Effector CD4-positive, alpha-beta T cell (primary cell): ENCODE data around the gene AGBL1.
A peak's percentile ranks its signal among the peaks of the same experiment; 100 is the strongest.

Experiments
- DNase-seq: peaks from one replicate; pipeline ENCODE4 v3.0.0-alpha.2; 2020

The AGBL1 gene

DNA sequence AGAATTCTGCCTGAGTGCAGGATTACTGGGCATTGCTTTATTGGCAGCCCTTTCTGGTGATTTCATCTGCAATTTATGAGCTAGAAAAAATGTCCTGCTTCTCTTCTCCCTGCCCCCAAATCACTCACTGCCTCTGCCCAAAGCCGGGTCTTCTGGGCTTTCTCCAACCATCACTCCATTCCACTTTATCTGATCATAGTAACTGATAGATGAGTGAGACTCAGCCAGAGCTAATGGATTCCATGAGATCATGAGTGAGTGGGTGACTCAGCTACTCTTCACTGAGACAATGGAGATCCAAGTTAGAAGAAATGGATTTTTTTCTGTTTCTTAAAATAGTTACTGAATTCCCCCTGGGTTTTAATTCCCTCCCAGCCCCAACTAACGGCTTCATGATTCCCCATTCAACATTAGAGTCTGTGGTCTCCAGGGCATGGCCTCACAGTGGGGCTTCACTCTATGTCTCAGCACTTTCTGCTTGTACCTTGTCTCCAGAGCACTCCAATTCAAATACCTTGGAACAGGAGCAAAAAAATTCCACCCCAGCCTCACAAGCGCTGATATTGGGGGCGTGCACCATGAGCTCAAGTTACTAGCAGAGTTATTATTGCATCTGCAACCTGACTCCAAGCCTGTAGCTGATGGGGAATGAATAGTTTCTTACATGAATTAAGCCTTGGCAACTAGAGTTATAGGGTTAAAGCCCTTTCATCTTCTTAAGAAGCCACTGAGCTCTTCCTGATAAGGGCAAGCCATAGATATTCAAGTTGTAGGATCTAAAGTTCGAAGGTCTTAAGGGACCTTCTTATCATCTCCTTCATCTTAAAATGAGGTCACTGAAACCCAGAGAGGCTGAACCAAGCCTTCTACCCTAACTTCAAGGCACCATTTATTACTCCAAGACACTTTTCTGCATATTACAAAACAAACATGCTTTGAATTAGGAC is 85.9 kb downstream of the AGBL1 start:
- DNase-seq: no peak

DNA sequence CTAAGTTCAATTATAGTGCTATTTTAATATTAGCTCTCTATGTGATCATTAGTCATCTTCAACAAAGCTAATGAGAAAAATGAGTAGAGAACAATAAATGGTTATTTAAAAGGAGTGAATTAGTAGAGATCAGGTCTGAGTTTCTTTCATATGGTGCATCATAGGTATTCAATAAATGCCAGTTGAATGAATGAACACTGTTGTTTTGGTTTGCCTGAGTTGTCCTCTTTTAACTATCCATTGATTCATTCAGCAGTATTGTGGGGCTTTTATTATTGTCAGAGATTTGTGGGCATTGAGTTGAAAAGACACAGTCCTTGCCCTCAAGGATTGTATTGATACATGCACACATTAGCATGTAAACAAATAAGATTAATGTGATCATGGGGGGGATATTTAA is 88.2 kb downstream of the AGBL1 start:
- no peak for DNase-seq

DNA sequence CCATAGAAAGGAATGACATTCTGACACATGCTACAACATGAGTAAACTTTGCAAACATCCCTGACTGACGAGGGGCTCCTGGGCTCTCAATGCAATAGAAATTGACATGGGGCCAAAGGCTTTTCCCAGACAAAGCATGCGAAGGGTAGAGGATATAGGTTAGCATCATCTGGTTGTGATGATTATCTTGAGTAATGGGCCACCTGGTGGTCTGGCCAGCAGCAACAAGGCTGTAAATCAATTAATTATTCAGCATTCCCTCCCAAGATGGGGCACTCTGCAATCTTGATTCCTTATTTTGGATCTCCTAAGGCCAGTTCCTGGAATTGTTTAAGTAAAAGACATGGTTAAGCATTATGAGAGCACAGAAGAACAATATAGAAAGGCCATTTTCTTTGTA is 99.2 kb downstream of the AGBL1 start:
- DNase-seq: no peak

DNA sequence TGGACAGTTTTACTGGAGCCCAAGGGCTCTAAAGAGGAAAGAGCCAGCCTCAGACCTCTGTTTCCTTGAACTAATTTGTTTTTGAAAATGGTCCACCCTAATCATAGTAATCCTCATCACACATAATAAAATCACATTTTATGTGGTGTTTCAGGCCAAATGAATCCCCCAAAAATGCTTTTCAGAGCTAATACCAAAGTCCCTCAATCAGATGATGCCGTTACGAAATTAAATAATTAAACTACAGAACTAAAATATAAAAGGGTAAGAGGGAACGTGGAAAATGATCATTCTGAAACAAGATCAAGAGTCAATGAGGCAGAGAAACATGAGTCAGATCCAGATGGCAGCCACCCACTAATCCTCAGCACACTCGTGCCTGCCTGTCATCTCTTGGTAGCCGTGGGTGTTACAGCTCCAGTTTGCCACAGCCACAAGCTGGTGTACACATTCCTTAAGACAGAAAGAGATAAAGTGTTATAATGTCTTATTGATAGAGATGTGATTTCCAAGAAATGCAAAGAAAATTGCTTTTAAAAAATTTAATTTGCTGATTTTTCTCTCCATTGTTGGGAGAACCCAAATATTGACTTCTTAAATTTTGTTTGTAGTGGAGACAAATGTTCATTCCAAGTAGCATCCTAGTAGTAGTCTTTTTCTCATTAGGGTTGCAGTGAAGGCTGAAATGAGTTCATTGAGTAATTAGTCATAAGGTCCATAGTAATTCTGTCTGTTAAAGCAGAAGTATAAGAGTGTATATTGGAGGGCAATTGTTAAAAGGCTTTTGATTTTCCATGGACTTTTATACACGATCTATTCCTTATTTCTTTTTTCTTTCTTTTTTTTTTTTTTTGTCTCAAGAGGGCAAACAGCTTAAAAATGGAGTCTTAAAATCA is 104.2 kb downstream of the AGBL1 start:
- no peak for DNase-seq

DNA sequence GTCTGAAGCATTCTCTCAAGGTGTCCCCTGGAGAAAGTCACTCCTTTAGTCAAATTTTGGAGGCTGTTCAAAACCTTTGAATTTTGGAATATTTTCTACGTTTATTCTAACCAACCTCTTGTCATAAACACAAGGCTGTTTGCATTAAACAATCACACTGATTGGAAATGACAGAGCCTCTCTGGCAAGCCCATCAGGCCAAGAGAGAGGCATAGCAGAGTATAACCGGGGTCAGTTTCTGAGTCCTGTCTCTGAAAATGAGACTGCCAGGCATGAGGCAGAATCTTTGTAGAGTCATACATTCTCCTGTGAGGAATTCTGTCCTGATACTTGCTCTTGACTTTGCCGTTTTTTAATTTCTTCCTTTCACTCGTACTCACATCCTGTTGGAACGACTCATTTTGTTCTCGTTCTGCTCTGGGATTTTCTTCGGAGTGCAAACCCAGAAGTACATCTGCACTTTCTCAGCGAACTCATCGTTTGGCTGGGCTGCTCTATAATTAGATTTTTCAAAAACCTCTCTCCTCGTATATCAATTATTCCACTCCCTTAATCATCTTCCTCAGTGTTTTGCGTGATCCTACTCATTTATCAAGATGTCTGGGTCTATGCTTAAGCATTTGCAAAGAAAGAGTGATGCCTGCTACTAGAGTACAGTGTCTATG is 114.2 kb downstream of the AGBL1 start:
- DNase-seq: no peak

DNA sequence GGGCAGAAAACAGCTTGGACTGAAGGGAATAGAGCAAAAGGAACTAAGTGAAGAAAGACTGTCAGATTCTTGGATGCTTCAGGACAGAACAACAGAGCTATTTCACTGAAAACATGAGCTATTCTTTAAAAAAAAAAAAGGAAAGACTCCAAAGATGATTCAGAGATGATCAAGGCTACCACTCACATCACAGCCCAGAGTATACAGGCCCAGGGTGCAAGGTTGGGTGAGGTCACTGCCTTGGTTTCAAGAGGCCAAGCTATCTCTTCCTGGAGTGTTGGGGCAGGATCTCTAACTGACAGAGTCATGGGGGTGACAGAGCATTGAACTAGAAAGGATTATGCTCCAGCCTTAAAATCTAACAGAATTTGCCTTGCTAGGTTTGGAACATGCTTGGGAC is 118.1 kb downstream of the AGBL1 start:
- no peak for DNase-seq

DNA sequence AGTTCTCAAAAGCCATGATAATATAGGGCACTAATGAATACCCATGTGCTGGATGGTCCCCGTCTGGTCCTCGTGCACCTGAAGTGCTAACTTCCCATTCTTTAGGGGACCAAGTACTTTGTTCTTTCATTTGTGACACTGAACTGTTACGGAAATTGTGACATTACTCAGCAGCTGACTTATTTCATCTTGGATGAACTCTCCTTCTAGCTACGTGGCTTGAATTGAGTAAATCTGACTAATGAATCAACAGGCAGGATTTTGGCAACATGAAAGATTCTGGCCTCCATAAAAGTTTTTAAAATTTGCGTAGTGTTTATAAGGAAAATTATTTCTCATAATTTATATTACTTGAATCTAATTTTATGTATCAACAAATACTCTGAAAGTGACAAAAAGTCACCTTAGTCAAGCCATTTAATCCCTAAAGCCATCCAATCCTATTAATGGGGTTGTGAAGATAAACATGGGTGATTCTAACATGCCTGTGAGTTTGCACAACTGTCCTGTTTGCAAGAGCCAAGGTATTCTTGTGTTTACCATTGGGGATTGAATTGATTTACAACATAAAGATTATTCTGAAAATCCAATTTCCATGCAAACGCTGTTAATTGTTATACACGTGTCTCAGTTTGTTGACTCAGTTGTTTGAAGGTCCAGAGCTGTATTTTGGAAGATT is 119.9 kb downstream of the AGBL1 start:
- DNase-seq: no peak

DNA sequence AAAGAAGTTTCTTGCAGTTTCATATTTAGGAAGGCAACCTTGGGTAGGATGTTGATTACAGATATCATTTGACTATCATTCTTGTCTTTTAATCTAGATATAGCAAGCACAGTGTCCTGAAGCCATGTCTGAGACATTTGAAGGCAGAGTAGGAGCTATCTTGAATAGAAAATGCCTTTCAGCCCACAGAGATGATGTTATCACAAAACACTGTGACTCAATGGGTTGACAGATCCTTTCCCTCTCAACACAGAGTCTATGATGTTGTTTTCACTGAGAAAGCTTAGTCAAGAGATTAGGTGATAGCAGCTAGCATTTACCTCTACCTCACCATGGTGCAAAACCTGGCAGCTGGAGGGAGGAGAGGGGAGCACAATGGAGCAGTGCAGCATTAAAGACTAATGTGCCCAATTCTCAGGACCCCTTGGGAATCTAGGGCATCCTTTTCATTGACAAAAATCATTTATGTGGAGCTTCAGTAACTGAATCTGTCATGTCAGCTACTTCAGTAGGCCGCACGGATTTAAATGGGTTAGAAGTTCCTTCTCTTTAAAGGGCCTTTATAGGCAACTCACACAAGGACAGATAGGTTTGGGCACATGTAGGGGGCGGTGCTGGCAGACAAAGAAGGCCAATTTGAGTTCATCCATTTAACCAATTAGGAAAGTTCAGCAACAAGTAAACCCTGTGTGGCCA is 121.8 kb downstream of the AGBL1 start:
- DNase-seq: no peak

DNA sequence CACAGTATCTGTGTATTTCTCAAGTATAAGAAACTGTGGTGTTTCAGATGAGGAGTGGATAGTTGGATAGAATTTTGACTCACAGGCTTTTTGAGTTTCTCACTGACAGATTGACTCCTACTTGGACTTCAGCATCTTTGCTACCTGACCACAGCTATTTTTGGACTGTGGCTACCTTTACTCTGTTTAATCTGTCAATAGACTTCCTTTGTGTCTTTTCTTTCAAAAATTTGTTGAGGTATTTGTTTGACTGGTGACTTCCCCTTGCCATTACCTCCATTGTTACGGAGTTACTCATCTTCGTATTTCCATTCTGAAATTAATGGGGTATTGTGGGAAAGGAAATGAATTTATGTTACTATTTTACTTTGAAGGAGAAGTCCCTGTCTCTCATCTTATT is 123.8 kb downstream of the AGBL1 start:
- no peak for DNase-seq

DNA sequence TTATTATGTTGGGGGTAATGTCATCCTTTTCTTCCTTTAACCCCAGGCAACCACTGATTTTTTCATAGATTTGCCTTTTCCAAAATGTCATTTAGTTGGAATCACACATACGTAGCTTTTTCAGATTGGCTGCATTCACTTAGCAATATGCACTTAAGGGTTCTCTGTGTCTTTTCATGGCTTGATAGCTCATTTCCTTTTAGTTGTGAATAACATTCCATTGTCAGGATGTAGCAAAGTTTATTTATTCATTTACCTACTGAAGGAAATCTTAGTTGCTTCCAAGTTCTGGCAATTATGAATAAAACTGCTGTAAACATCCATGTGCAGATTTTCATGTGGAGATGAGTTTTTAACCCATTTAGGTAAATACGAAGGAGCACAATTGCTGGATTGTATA is 125.4 kb downstream of the AGBL1 start:
- no peak for DNase-seq

DNA sequence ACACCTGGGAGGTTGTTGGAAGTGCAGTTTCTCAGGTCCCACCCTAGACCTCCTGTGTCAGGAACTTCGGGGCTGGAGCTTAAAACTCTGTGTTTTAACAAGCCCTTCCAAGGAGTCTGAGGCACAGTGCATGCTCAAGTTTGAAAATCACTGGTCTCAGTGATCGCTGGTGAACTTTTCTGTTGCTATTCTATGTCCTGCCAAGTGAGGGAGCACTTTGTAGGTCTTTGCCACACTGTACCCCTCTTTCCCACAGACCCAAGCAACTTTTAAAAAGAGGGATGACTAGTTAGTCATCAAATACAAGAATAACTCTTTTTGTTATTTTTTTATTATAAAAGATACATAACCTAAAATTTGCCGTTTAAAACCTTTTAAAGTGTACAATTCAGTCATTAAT is 133.7 kb downstream of the AGBL1 start:
- no peak for DNase-seq

DNA sequence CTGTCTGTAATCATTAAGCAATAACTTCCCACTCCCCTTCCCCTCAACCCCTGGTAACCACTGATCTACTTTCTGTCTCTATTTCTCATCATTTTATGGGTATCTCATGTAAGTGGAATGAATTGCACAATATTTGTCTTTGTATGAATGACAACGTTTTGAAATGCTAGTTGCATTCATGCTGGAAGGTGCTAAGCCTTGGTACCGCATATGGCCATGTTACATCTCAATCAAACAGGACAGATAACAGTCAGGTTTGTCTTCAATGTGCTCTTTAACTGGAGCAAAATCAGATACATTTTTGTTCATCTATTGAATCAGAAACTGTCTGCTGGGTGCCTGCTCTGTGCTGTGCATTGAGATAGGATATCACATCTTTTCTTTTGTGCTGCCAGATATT is 134.2 kb downstream of the AGBL1 start:
- DNase-seq: no peak

DNA sequence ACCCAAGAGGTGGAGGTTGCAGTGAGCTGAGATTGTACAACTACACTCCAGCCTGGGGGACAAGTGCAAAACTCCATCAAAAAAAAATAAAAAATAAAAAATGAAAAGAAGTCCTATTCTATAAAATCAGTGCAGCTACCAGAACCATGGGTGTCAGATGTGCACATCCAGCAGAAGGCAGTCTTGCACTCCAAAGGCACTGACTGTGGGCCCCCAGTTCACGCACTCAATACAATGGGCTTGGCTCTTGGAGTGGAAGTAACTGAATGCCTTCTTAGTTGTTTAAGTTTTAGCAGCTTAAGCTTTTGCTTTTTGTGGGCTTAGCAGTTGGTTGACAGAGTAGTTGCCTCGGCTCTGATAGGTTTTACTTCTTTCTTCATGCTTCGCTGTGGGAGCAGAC is 141.4 kb downstream of the AGBL1 start:
- no peak for DNase-seq

DNA sequence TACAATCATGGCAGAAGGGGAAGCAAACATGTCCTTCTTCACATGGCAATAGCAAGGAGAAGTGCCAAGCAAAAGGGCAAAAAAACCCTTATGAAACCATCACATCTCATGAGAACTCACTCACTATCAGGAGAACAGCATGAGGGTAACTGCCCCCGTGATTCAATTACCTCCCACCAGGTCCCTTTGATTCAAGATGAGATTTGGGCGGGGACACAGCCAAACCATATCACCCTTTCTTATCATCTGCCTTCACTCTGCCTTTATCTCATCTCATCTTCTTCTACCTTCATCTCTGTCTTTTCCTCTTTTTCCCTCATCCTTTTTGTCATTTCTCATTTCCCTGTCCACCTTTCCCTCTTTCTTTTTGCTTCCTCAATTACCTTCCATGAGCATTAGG is 149.6 kb downstream of the AGBL1 start:
- DNase-seq: no peak

DNA sequence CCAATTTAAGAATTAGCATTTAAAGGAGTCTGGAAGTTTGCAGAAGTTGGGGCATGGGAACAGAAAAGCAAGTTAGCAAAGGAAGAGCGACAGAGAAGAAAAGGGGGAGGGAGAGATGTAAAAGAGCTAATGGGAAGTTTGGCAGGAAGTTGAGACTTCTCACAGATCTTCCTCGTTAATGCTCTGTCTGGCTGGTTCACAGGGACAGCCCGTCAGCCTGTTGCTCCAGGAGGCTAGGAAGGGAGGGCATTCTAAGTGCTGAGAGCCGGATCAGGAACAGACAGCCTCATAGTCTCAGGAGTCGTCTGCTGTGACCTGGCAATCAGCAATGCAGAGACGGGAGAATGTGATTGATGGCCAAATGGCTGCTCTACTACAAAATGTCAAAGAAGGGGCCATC is 150.3 kb downstream of the AGBL1 start:
- no peak for DNase-seq

DNA sequence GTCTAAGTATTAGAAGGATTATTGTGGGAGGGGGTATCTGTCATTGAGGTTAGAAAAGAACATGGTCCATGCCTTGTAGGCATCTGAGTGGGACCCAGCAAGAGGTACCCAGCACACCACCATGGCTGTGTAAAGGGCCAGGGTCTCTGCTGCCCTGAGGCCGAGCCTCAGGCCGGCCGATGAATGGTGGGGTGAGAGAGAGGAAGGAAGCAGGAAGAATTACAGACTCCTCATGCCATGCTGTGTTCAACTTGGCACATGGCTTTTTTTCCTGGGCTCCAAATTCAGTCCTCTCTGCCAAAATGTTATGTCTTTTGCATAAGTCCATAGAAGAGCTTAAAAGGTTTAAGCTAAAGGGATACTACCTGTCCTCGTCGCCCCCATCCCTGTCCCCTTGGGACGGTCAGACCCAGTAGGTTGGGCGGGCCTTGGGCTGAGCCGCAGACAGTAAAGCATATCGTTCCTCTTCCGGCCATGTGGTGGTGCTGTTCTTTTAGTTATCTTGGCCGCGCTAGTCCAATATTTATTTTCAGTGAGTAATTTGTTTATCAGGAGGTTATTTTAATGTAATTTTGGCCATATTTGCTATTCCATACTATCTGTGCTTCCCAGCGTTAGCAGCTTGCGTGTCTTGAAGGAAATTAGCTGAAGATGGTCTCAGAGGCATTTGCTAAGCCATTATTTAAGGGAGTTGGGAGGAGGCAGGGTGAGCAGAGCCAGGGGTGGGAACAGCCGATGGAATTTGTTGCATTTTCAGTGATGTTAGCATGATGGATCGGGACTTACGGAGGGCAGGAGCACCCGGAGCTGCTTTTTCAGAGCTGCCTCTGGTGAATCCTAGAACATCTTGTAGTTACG is 152.4 kb downstream of the AGBL1 start:
- peak; percentile 8 for DNase-seq

DNA sequence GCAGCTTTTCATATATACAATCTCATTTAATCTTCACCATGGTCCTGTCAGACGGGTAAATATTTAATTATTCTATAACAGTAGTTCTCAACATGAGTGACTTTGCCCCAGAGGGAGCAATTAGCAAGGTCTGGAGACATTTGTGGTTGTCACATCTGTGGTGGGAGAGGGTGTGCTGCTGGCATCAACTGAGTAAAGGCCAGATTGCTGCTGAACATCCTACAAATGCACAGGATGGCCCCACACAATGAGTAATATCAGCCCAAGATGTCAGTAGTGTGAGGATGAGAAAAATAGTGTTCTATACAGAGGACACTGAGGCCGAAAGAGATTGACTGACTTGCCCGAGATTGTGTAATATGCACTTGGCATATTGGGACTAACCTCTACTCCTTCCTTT is 156.0 kb downstream of the AGBL1 start:
- DNase-seq: no peak

DNA sequence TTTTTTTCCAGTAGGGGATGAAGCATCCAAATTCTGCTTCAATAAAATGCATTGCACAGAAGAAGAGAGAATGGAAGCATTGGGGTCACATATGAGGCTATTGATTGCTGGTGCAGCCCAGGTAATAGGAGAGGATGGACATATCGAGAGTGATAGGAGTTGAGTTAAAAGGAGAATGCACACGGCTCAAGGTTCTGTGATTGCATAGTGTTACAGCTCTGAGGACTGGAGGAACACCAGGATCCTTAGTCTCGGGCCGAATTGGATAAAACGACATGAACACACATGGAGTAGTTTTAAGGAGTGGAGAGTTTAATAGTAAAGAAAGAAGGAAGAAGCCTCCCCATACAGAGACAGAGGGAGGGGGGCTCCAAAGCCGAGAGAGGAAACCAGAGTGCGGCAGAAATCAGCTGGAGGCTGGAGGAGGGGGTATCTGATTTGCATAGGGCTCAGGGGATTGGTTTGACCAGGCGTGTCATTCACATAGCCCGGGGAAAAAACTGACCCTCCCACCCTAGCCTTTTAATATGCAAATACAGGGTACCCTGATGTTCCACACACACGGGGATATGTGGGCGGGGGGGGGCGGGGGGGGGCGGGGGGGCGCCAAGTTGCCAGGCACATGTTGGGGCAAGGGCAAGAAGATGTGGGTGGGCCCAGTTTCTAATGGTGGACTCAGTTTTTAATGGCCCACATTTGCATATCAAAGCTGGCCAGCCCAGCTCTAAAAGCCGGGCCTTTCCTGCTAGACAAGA is 156.9 kb downstream of the AGBL1 start:
- DNase-seq: no peak

DNA sequence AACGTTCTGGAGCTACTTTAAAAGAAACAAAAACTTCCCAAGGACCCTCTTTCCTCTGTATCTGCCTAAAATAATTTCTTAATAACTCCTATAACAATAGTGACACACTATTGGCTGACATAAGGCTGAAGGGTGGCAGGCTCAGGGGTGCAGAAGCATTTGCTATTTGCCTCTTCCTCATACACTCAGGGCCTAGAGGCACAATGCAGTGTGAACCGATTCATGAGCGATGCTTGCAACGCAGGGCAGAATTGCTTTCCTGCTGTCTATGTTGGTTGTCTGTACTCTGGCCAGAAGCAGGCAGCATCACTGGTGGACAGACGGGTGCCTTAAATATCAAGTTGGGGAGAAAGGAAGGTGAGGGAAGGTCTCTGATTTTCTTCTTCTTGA is 157.4 kb downstream of the AGBL1 start:
- DNase-seq: no peak

DNA sequence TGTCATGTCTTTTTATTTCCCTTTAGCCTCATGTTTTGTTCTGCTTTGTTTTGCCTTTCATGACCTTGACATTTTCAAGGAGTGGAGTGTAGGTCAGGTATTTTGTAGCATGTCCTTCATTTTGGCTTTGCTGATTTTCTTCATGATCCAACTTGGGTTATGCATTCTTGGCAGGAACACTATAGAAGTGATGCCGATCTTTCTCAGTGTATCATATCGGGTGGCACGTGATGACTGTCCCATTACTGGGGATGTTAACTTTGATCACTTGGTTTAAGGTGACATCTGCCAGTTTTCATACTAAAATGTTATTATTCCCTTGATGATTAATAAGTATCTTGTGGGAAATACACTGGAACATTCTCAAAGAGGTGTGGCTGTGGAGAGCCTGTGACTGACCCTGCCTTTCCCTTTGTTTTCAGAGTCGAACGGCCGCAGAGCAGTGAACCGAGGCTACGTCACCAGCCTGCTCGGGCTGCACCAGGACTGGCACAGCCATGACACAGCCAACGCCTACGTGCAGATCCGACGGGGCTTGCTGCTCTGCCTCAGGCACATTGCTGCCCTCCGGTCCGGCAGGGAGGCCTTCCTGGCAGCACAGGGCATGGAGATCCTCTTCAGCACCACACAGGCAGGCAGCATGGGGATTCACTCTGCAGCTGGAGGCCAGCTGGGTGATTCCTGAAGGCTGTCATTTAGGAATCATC is 167.7 kb downstream of the AGBL1 start:
- DNase-seq: no peak
